Glutamatergic neuron (in vitro differentiated cells): Measurements from ENCODE around the gene ANP32A. TPM values are rescaled to one million over a fixed set of nuclear protein-coding genes. Genes with fewer than 3 reads are reported as not detected.

Experiments
- DNase-seq: peaks from one replicate; pipeline ENCODE4 v3.0.0; 2022
- H3K27ac Mint-ChIP-seq: one replicate; pipeline ENCODE4 v1.8.0; 2020; ENCODE audit warnings: mild to moderate bottlenecking, mixed read lengths, inconsistent platforms; ENCODE audit not compliant: unreplicated experiment
- H3K27me3 Mint-ChIP-seq: one replicate; pipeline ENCODE4 v1.8.0; 2020; ENCODE audit warnings: mild to moderate bottlenecking, moderate library complexity, mixed read lengths, inconsistent platforms; ENCODE audit not compliant: unreplicated experiment
- H3K36me3 Mint-ChIP-seq: one replicate; pipeline ENCODE4 v1.8.0; 2020; ENCODE audit warnings: mild to moderate bottlenecking, mixed read lengths, inconsistent platforms; ENCODE audit not compliant: unreplicated experiment
- H3K4me1 Mint-ChIP-seq: one replicate; pipeline ENCODE4 v1.8.0; 2020; ENCODE audit warnings: mild to moderate bottlenecking, low read depth, mixed read lengths, inconsistent platforms; ENCODE audit not compliant: unreplicated experiment
- H3K4me3 Mint-ChIP-seq: one replicate; pipeline ENCODE4 v1.8.0; 2020; ENCODE audit warnings: mild to moderate bottlenecking, mixed read lengths, inconsistent platforms; ENCODE audit not compliant: unreplicated experiment
- H3K9me3 Mint-ChIP-seq: one replicate; pipeline ENCODE4 v1.8.0; 2020; ENCODE audit warnings: mild to moderate bottlenecking, moderate library complexity, mixed read lengths, inconsistent platforms; ENCODE audit not compliant: unreplicated experiment
- total RNA-seq: library from RNA; stranded (reverse); fragmentation: NEBNext Ultra II Directional; extraction: Animal tissue kit (Norgen Biotek cat#: 25700); gene quantifications from one replicate; pipeline ENCODE4 v1.2.1, GENCODE V29; 2021; ENCODE audit not compliant: unreplicated experiment
- TF ChIP-seq, protein P1 (sequence below): fragments of 200-600 bp; sonication (generic); IDR thresholded peaks from one replicate; pipeline ENCODE4 v1.5.0; 2021; ENCODE audit not compliant: partially characterized antibody, unreplicated experiment

ANP32A gene
- total RNA-seq, 1 donor from 2014 or later: 134 TPM

GRCh38 chr15:68791431-68792283 is 29.0 kb downstream of the ANP32A start:
- TF ChIP-seq, protein P1, sequence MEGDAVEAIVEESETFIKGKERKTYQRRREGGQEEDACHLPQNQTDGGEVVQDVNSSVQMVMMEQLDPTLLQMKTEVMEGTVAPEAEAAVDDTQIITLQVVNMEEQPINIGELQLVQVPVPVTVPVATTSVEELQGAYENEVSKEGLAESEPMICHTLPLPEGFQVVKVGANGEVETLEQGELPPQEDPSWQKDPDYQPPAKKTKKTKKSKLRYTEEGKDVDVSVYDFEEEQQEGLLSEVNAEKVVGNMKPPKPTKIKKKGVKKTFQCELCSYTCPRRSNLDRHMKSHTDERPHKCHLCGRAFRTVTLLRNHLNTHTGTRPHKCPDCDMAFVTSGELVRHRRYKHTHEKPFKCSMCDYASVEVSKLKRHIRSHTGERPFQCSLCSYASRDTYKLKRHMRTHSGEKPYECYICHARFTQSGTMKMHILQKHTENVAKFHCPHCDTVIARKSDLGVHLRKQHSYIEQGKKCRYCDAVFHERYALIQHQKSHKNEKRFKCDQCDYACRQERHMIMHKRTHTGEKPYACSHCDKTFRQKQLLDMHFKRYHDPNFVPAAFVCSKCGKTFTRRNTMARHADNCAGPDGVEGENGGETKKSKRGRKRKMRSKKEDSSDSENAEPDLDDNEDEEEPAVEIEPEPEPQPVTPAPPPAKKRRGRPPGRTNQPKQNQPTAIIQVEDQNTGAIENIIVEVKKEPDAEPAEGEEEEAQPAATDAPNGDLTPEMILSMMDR: no peak
- Mint-ChIP-seq H3K4me1 (peaks cover 37% of the 10 kb centered on the region), H3K36me3 (no peaks in the 10 kb centered on the region), H3K9me3 (peaks cover 2% of the 10 kb centered on the region), H3K27me3 (peaks cover 6% of the 10 kb centered on the region), H3K27ac (peak overlapping the region; percentile 50), H3K4me3 (no peak overlapping the region)
- no peak for DNase-seq

- Mint-ChIP-seq H3K36me3 (no peaks in the 10 kb centered on the region), H3K4me3 (no peak overlapping the region), H3K9me3 (peaks cover 2% of the 10 kb centered on the region), H3K27ac (no peak overlapping the region), H3K4me1 (peaks cover 36% of the 10 kb centered on the region), H3K27me3 (peaks cover 2% of the 10 kb centered on the region)
- TF ChIP-seq, protein P1: no peak
- DNase-seq: no peak
Measured at GRCh38 chr15:68790910-68791309, 29.8 kb downstream of the ANP32A start.

- peak overlapping the region; percentile 46 for H3K4me3 Mint-ChIP-seq
- DNase-seq: no peak
- TF ChIP-seq, protein P1: no peak
- peaks cover 2% of the 10 kb centered on the region for H3K27me3 Mint-ChIP-seq
- peaks cover 30% of the 10 kb centered on the region for H3K4me1 Mint-ChIP-seq
- peak overlapping the region; percentile 33 for H3K27ac Mint-ChIP-seq
- peaks cover 2% of the 10 kb centered on the region for H3K9me3 Mint-ChIP-seq
- H3K36me3 Mint-ChIP-seq: no peaks in the 10 kb centered on the region
Measured at GRCh38 chr15:68790242-68790575, 30.5 kb downstream of the ANP32A start.

- peak; percentile 61 for DNase-seq
- Mint-ChIP-seq H3K9me3 (peaks cover 2% of the 10 kb centered on the region), H3K27me3 (peaks cover 2% of the 10 kb centered on the region), H3K4me3 (peak overlapping the region; percentile 46), H3K36me3 (no peaks in the 10 kb centered on the region), H3K27ac (peak overlapping the region; percentile 33), H3K4me1 (peaks cover 25% of the 10 kb centered on the region)
- TF ChIP-seq, protein P1: no peak
Measured at GRCh38 chr15:68789534-68790241, 31.0 kb downstream of the ANP32A start.

- Mint-ChIP-seq H3K27ac (no peak overlapping the region), H3K4me3 (no peak overlapping the region), H3K9me3 (peaks cover 2% of the 10 kb centered on the region), H3K27me3 (peaks cover 2% of the 10 kb centered on the region), H3K4me1 (peaks cover 25% of the 10 kb centered on the region), H3K36me3 (no peaks in the 10 kb centered on the region)
- no peak for DNase-seq
- TF ChIP-seq, protein P1: no peak
Measured at GRCh38 chr15:68789091-68789490, 31.6 kb downstream of the ANP32A start.
